LNCaP clone FGC (cell line): Measurements from ENCODE around the gene PI4K2B.
A peak's percentile ranks its signal among the peaks of the same experiment; 100 is the strongest.

Experiments
- DNase-seq: peaks from one replicate; pipeline ENCODE4 v3.0.0-alpha.2; 2011; ENCODE audit warnings: low read depth
- H3K4me3 ChIP-seq: 2 replicates; pipeline ENCODE4 v1.5.1; 2011; ENCODE audit warnings: mild to moderate bottlenecking, low read depth, low read length, control low read depth
- TF ChIP-seq, protein P1 (sequence below): IDR thresholded peaks from 2 replicates; pipeline ENCODE4 v1.5.1; 2012; ENCODE audit warnings: mild to moderate bottlenecking; ENCODE audit not compliant: control insufficient read depth, insufficient read depth; ENCODE audit errors: extremely low read depth

The PI4K2B gene

DNA sequence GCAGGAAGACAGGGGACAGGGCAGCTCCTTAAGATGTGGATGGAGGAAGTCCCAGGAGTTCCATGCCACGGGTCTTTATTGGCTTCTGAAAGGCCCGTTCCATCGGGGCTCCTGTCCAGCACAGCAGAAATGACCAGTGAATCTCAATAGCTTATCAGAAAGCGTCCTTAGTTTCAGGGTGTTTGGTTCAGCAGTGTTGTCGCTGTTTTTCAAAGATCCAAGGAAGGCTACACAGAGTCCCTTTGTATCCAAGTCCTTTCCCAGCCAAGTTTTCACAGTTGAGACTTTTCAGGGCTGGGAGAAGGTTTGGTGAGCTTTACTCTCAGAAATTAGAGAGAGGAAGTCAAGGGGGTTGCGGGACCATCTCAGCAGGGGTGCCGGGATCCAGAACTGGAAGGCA lies 73.8 kb downstream of the PI4K2B start:
- TF ChIP-seq, protein P1, sequence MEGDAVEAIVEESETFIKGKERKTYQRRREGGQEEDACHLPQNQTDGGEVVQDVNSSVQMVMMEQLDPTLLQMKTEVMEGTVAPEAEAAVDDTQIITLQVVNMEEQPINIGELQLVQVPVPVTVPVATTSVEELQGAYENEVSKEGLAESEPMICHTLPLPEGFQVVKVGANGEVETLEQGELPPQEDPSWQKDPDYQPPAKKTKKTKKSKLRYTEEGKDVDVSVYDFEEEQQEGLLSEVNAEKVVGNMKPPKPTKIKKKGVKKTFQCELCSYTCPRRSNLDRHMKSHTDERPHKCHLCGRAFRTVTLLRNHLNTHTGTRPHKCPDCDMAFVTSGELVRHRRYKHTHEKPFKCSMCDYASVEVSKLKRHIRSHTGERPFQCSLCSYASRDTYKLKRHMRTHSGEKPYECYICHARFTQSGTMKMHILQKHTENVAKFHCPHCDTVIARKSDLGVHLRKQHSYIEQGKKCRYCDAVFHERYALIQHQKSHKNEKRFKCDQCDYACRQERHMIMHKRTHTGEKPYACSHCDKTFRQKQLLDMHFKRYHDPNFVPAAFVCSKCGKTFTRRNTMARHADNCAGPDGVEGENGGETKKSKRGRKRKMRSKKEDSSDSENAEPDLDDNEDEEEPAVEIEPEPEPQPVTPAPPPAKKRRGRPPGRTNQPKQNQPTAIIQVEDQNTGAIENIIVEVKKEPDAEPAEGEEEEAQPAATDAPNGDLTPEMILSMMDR = no peak
- H3K4me3 ChIP-seq = no peak overlapping the region
- no peak for DNase-seq

DNA sequence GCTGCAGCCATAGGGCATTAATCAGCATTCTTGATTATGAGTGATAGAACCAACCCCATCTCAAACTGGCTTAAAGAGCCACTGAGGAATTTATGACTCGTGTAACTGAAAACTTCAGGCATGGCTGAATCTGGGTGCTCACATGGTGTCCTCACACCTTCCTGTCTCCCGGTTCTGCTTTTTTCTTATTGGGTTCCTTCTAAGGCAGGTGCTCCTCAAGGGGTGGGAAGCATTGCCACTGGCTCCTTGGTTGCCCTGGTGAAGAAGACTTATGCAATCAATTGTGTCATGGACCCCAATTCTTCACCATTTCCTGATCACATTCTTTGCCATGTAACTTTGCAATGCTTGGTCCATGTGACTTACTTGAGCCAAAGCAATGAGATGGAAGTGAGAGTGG lies 74.5 kb downstream of the PI4K2B start:
- no peak overlapping the region for H3K4me3 ChIP-seq
- no peak for DNase-seq
- TF ChIP-seq, protein P1 = no peak

DNA sequence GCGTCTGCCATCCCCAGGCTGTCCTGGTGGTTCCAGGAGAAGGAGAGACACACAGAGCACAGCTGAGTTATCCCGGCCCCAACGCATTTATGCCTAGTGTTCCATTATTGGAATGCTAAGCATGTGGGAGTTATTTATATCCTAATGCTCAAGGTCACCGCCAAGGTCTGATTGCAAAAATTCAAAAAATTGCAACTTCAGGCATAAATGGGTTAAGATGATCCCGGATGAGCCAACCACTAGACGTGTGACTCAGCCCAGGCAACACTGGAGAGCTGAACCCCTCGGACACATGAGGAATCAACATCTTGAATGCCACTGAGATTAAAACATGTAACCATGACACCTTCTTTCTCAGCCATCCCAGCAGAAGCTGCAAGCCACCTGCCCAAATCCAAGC lies 74.9 kb downstream of the PI4K2B start:
- TF ChIP-seq, protein P1 = no peak
- no peak for DNase-seq
- H3K4me3 ChIP-seq = no peak overlapping the region

DNA sequence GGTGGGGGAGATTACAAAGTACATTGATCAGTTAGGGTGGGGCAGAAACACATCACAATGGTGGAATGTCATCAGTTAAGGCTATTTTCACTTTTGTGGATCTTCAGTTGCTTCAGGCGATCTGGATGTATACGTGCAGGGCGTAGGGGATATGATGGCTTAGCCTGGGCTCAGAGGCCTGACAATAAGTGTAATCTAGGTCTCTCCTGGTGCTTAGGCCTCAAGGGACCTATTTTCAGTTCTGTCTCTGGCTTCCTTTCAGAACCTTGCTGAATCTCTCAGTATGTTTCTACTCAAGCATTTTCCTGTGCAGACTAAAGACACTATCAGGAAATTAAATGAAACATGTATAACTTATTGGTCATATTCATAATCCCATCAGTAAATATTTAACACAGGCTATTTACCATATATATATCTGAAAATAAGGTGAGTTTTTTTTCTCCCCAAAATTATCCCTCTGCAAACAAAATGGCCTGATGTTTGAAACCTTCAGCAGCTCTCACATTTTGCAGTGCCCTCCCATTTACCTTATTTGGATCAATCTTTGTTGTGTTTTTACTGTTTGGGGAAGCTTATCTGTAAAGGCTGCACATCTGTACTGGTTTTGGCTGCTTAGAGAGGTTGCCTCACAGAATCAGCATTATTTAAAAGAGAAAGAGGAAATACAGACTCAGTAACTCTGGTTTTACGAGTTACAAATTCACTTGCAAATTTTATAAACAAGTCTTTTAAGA lies 76.4 kb downstream of the PI4K2B start:
- DNase-seq = no peak
- TF ChIP-seq, protein P1 = no peak
- no peak overlapping the region for H3K4me3 ChIP-seq

DNA sequence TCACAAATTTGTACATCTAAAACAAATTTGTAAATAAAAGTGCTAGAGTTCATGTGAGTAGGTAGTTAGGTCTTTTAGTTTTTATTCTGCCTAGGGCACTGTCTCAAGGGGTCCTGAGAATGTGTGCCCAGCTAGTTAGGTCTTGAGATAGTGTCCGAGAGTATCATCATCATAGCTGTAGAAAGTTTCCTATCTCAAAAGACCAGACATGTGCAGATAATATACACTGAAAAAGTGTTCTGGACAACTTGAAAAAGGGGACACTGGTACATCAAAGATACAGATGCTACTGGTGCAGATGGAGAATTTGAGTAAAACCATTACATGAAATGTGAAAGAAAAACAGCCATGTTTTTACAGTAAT lies 77.0 kb downstream of the PI4K2B start:
- no peak for DNase-seq
- TF ChIP-seq, protein P1 = no peak
- H3K4me3 ChIP-seq = no peak overlapping the region

DNA sequence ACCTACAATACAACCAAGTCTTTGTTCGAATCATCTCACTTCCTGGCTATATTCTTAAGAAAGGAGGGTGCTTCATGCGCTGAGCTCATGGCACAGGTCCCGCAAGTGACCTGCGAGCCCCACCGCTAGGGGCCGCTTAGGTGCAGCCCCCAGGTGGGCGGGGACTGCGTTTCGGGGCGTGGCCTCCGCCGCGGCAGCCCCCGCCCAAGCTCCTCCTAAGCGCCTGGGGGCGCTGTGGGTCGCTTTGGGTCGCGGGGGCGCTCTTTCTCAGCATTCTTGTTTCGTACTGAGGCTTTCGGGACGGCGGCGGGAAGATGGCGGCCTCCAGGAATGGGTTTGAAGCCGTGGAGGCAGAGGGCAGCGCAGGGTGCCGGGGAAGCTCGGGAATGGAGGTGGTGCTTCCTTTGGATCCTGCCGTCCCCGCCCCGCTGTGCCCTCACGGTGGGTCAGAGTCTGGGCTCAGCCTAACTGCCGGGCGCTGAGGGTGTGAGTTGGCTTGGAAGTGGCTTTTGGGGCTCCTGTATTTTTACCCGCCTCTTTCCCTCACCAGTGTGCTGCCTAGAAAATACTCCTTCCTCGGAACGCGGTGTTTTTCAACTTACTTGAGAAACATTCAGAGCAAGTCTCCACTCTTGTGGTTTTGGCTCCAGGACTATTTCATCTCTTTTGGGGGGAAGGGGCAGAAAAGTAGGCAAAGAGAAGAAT lies 78.8 kb downstream of the PI4K2B start, which contains the start of gene ZCCHC4:
ZCCHC4 (plus strand) TSS at position 279 of the 705 bp plus-strand sequence; CDS start at position 315, 36 bp downstream.
- DNase-seq = peak; percentile 78

More for the DNA sequence above, 78.8 kb downstream of the PI4K2B start, which contains the start of gene ZCCHC4:
- TF ChIP-seq, protein P1 = peak; percentile 91
- peak within 1 kb of the TSS; percentile 71 for H3K4me3 ChIP-seq
